Fibroblast of skin of right quadriceps (primary cell): ENCODE measurements around the gene SKI.

ENCODE experiments used
- DNase-seq: peaks from one replicate; pipeline ENCODE4 v3.0.0-alpha.2; 2013

SKI gene

GRCh38 chr1:2345297-2346075 lies 117.4 kb downstream of the SKI start:
- DNase-seq, result no peak

- no peak for DNase-seq
Measured at GRCh38 chr1:2346691-2347408, 118.7 kb downstream of the SKI start.

- no peak for DNase-seq
Measured at GRCh38 chr1:2347409-2347785, 119.3 kb downstream of the SKI start.

- no peak for DNase-seq
Measured at GRCh38 chr1:2347896-2348295, 119.8 kb downstream of the SKI start.

- no peak for DNase-seq
Measured at GRCh38 chr1:2348346-2349325, 120.5 kb downstream of the SKI start.

DNA sequence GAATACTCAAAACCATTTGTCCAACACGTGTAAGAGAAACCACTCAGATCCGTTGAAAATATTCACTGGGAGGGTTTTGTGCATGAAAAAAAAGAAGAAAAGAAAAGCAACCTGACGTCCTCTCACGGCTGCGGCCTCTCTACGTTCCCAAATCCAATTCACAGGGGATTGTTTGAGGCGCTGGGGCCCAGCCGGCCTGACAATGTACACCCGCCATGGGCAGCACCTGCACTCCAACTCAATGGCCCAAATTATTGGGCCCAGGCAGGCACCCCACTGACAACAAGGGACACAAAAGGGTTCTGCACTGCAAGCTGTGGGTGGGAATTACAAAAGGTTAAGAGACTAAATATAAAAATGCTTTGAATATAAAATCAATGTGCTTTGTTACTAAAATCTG lies 121.7 kb downstream of the SKI start:
- DNase-seq, result no peak

DNA sequence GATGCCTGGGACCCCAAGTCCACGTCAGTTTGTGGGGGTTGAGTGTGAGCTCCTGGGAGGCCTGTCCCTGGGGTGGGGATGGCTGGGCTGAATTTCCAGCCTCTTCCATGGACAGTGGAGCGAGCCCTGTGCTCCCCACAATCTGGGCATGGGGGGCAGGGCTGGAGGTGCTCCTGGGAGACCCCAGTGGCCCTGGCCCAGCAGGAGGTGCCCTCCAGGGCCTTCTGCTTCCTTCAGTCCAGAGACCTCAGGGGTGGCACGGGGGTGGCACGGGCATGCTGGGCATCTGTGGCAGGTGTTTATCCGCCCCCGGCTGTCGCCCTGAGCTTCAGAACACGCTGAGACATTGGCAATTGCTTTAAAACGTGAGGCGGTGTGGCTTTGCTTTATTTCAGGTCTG lies 122.4 kb downstream of the SKI start:
- no peak for DNase-seq

DNA sequence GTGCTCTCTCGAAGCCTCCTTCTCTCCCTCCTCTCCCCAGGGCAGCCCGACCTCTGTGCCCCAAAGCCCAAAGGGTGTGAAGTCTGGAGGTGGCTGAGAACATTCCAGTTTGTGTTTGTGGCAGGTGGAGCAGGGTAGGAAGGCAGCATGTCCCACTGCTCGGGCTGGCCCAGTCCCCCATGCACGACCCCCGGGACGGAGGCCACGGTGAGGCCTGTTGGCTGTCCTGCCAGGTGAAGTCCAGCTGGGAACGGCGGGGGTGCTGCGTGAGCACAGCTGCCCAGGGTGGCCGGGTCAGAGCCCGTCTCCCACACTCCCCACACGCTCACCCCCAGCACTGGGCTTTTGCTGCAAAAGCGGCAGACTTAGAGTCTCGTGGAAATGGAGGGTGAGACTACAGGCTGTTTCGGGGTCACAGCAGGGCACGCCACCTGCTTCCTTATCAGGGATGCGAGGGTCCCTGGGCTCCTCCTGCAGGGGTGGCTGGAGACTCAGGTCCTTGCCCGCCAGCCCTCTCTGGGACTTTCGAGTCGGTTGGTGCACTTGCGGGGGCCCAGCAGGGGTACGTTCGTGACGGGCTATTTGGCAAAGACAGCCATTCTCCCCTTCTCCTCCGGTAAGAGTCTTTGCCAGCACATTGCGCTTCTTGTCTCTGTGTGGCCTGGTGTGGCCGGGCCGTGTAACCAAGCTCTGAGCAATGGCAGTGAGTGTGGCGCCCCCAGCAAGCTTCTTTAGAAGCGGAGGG lies 123.0 kb downstream of the SKI start:
- DNase-seq, result no peak

GRCh38 chr1:2351723-2352122 lies 123.6 kb downstream of the SKI start:
- DNase-seq, result no peak

DNA sequence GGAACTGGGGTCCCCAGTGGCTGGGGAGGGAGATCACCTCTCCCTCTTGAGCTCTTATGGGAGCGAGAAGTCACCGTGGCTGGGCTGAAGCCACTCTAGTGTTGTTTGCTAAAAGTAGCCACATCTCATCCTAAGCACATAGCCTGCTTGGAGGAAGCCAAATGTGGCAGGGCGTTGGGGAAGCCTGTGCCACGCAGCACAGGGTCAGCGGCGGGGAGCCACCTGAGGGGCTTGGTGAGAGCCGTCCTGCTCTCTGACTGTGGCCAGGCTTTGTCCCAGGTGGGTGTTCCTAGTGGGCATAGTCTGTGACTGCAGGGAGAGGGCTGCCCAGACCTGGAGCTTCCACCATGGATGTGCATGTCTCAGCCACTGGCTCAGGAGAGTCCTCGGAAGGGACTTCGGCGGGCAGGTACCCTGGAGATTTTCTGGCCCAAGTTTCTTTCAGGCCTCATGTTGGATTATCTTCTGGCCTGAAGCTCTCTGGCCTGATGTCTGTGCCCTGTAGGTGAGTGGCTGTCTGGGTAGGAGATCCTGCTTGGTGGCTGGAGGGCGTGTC lies 124.3 kb downstream of the SKI start:
- no peak for DNase-seq

DNA sequence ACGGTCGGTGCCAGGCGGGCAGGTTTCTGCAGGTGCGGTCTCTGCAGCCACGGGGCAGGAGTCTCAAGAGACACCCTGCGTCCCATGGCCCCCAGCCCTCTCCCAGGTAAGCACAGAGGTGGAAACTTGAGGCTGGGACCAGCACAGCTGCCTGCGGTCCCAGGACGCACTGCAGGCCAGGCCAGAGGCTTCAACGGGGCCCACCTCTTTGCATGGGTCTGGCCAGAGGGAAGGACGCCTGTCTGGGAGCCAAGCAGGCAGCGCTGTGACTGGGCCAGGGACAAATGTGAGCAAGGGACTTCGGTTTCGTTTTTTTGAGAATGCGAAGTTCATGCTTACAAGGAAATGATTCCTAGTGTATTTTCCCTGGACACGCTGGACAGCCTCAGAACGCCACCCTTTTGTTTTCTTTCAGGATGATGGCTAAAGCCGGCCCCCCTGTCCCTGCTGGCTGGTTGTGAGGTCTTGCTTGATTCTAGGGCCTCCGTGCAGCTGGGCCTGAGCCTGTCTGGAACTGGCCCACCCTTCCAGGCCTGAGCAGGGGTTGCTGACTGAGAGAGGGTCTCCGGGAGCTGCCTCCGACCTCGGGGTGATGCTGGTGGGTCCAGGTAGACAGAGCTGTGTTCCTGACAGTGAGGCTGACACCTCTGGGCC lies 124.9 kb downstream of the SKI start:
- DNase-seq, result no peak

- no peak for DNase-seq
Measured at GRCh38 chr1:2353551-2354438, 125.7 kb downstream of the SKI start.

GRCh38 chr1:2354511-2355372 lies 126.6 kb downstream of the SKI start:
- peak; percentile 15 for DNase-seq

DNA sequence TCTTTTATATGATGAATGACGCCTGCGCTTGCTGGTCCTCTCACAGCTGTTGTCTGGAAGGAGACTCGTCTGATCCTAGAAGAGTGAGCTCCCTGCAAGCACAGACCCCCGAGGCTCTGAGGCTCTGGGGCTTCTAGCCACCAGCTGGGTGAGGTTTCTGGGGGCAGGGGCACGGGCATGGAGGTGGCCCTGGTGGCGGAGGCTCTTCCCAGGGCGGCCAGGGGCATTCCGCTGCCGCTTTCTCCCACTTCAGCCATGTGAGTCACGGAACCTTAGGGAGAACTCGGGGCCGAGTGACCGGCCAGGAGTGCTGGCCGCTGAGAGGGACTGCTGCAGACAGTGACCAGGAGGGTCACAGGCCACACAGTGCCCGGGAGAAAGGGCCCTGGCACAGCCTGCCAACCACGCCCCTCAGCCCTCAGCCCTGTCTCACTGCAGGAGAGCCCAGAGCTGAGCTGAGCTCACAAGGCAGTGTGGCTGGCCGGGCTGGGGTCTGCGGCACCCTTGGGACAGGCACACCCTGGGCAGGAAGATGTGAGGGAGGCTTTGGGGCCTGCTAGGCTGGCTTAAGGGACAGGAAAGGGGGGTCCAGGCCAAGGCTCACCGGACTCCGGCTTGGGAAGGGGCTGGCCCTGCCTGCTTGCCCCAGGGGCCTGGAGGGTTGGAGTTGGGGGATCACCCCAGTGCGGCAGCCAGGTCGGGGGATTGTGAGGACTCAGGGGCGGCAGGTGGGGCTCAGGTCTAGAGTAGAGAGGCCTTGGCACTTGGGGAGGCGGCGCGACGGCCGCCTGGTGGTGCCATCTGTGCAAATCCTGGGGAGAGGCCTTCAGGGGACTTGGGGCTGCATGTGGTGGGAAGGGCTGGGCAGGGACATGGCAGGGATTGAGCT lies 127.5 kb downstream of the SKI start:
- DNase-seq, result no peak

- no peak for DNase-seq
Measured at GRCh38 chr1:2356401-2356800, 128.3 kb downstream of the SKI start.

- no peak for DNase-seq
Measured at GRCh38 chr1:2356911-2357845, 129.1 kb downstream of the SKI start.

GRCh38 chr1:2358072-2358471 lies 130.0 kb downstream of the SKI start:
- no peak for DNase-seq
